Head of caudate nucleus (tissue), 42 donors: ENCODE measurements around the gene CLMN.

Experiments used
- DNase-seq, 42 donors: peaks; one replicate each; pipeline versions ENCODE4 v3.0.0 to v3.0.0-alpha.2; 2020 to 2021; ENCODE audit warnings: mixed read lengths in 7 of 42
- intact Hi-C: fragments of 100-400 bp; cut with DNase I; formaldehyde crosslinking; loops from one replicate; pipeline ENCODE4 v1.15.0; 2022

The CLMN gene

GRCh38 chr14:95319312-95320077, at the start of gene CLMN:
Gene CLMN, minus strand, starts transcription at chr14:95319908. Its CDS starts 116 bp downstream, at chr14:95319792.
- intact Hi-C loops: no loop called here
- DNase-seq: peak in 31 of 42 donors; percentile 18 to 80 (median 57)

- peak in 2 of 42 donors; percentile 4 to 18 for DNase-seq
- intact Hi-C loops: no loop called here
These were observed 45.7 kb upstream of the CLMN start for GRCh38 chr14:95365401-95365800.

DNA sequence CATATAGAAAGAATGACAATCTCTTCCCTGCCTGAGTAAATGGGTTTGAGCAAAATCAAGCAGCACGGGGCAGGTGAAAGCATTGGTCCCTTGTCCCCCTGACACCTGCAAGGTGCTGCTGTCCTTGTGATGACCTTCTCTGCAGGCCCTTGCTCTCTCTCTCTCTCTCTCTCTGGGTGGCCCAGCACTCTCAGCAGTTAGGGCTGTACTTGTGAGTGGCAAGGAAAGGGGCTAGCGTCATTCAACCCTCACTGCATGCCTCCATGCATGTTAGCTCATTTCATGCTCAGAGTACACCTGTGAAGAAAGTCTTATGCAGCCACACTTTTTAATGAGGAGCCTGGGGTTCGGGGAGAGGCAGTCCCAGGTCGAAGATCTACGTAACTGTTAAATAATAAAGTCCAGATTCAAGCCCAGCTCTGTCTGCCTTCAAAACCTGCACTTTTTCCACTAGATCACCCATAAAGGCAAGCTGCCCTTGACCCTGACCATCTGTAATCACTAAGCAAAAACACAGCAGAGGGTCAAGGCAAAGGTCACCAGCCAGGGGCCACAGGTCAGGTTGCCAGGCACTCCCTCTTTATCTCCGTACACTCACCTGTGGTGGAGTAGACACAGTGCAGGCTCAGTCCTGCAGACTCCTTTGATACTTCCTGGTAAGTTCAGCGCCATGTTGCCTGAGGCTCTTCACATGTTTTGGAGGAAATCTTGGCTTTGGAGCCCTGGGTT, 44.9 kb upstream of the CLMN start:
- intact Hi-C loops: no loop called here
- DNase-seq: peak in 2 of 42 donors; percentile 8 to 14

GRCh38 chr14:95363468-95363954, 43.8 kb upstream of the CLMN start:
- intact Hi-C loops: no loop called here
- DNase-seq: peak in 10 of 42 donors; percentile 7 to 55 (median 34)

- intact Hi-C loops: no loop called here
- peak in 2 of 42 donors; percentile 5 to 41 for DNase-seq
These were observed 42.4 kb upstream of the CLMN start for GRCh38 chr14:95362138-95362494.

DNA sequence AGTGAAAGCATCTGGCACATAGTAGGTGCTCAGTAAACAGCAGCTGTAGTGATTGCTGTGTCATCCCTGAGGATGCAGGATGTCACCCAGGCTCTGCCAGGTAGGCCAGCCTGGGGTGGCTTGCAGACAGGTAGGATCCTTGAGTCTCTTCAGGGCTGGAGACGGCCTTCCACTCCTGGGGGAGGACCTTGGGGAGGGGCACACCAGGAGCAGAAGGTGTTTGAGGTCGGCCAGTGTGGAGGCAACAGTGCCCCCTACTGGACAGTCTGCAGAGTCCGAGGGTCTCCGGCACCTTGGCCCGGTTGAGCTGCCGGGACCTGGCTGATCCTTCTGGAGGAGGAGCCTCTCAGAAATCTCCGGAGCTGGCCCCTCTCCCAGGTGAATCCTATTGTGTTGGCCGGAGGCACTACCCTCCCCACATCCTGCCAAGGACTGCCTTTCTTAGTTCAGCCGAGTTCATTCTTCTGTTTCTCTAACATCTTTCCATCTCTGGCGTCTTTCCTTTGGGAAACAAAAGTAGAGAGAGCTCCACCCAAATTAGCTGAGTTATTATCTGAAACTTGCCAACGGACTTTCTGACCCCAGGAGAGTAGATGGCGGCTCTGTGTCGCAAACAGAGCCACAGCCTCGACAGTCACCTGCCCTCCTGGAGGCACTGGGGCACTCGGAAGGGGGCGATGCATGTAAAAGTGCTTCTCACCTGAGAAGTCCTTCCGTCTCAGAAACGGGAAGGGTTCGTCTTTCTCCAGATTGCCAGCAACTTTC, 41.8 kb upstream of the CLMN start:
- DNase-seq: peak in 31 of 42 donors; percentile 14 to 79 (median 42)
- intact Hi-C loops: no loop called here

DNA sequence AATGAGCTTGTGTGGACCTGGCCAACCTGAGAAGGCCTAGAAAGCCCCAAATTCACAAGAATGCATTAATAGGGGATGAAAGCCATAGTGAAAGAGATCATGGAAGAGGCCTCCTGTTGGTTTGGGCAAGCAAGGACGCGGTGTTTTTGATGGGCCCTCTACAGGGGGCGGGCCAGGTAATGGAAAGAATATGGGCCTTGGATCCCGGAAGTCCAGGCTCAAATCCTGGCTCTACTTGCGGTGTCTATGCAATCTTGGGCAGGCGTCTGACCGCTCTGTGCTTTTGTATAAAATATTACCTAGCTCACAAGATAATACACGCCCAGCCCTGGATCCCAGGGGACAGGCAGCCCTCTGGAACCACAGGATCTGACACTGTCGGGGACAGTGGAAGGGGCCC, 41.1 kb upstream of the CLMN start:
- intact Hi-C loops: no loop called here
- DNase-seq: peak in 3 of 42 donors; percentile 15 to 44 (median 23)

GRCh38 chr14:95359994-95360826, 40.5 kb upstream of the CLMN start:
- DNase-seq: peak; percentile 65 to 92 (median 84)
- intact Hi-C loops: no loop called here

DNA sequence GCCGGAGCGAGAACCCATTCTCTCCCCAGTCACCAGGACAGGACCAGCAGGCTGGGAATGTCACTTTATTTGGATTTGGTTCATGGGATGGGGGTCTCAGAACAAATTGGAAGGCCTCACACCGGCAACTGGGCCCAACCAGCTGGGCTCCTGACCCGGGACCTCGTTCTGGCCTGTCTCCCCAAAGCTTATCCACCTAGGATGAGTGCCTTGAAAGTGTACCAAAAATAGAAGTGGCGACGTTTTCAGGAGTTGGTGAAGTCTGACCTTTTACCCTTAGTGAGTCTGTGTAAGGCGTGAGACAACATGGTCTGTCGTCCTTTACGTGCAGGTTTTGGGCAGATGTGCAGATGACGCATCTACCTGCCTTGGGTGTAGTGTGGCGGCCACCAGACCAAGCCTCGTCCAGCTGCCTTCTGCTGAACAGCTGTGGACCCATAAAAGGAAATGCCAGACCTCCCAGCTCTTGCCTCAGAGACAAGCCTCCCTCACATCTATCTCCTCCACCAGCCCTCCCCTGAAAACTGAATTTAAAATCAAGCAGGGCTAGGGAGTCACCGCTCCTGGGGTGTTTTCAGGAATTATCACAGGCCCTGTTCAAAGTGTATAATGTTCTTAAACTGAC, 36.6 kb upstream of the CLMN start:
- DNase-seq: peak in 2 of 42 donors; percentile 13 to 41
- intact Hi-C loops: no loop called here

- DNase-seq: peak in 1 of 42 donors; percentile 4
- intact Hi-C loops: no loop called here
These were observed 35.7 kb upstream of the CLMN start for GRCh38 chr14:95355422-95355821.

- intact Hi-C loops: no loop called here
- DNase-seq: no peak
These were observed 35.1 kb upstream of the CLMN start for GRCh38 chr14:95354834-95355233.

- DNase-seq: peak in 1 of 42 donors; percentile 16
- intact Hi-C loops: no loop called here
These were observed 34.0 kb upstream of the CLMN start for GRCh38 chr14:95353664-95354063.

- intact Hi-C loops: no loop called here
- DNase-seq: no peak
These were observed 33.3 kb upstream of the CLMN start for GRCh38 chr14:95353007-95353406.

- no peak for DNase-seq
- intact Hi-C loops: no loop called here
These were observed 32.8 kb upstream of the CLMN start for GRCh38 chr14:95352481-95352880.

GRCh38 chr14:95349241-95349640, 29.5 kb upstream of the CLMN start:
- DNase-seq: peak in 1 of 42 donors; percentile 13
- intact Hi-C loops: no loop called here

DNA sequence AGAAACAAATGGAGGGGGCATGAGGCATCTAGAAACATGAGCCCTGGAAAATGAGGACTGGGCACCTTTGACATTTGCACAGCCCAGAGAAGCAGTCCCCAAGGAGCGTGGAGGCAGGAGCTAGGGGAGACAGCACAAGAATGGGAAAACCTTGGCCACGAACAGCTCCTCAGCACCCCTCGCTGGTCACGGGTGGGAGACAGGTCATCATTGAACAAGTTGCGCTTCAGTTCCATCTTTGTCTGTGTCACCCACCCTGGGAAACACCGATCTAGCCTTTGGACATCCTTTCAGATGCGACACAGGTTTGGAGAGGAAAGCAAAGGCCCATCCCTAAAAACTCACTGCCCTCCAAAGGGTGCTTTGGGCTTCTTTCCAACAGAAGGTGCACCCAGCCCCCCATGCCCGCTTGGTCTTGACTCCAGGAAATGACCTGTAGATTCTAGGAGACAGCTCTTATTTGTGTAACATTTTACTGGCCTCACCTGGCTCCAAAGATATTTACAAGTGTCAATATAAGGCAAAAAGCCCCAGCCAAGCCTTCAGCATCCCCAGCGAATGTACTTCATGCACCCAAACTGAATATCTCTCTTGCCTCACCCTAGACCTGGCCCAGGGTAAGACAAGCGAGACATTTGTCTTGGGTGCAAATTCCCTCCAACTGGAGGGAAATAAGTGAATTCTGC, 28.8 kb upstream of the CLMN start:
- intact Hi-C loops: no loop called here
- DNase-seq: peak in 1 of 42 donors; percentile 27

DNA sequence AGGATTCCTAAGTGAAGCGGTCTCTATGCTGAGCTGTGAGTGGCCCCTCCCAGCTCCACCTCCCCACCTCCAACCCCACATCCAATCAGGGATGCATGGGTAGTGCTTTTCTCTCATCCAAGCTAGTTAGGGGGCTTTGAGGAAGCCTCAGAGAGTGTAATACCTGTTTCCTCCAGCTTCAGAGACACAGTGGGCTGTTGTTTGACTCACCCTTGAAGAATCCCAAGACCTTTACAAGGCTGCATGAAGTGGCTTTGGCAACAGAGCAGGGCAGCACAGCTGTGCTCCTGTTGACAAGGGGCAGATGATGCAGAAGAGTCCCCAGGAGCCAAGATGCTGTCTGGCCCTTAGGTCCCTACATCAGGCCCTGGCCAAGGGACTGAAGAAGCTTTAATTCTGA, 27.1 kb upstream of the CLMN start:
- intact Hi-C loops: no loop called here
- peak in 1 of 42 donors; percentile 24 for DNase-seq

GRCh38 chr14:95346266-95346665, 26.6 kb upstream of the CLMN start:
- intact Hi-C loops: no loop called here
- peak in 1 of 42 donors; percentile 22 for DNase-seq
